HEK293T (cell line): ENCODE results near the gene PPP5C.
"Not testable (repeated sequence)": the region's sequence is repeated elsewhere in the genome, so short reads cannot be mapped to it uniquely, and the experiment has no call there.

ENCODE experiments used
- ARNT ChIP-seq: fragments of 450-650 bp; IDR thresholded peaks from 2 replicates; pipeline ENCODE4 v1.6.1; 2017; ENCODE audit warnings: mild to moderate bottlenecking
- CTBP1 ChIP-seq: fragments of 450-650 bp; IDR thresholded peaks from 2 replicates; pipeline ENCODE4 v1.6.1; 2016; ENCODE audit warnings: borderline replicate concordance
- ELF4 ChIP-seq: fragments of 450-650 bp; IDR thresholded peaks from 2 replicates; pipeline ENCODE4 v1.6.1; 2017; ENCODE audit warnings: antibody characterized with exemption
- FOXM1 ChIP-seq: fragments of 450-650 bp; IDR thresholded peaks from 2 replicates; pipeline ENCODE4 v1.6.1; 2017; ENCODE audit warnings: mild to moderate bottlenecking, borderline replicate concordance
- HDGF ChIP-seq: fragments of 450-650 bp; IDR thresholded peaks from 2 replicates; pipeline ENCODE4 v1.6.1; 2017; ENCODE audit warnings: antibody characterized with exemption, borderline replicate concordance
- LEF1 ChIP-seq: fragments of 450-650 bp; IDR thresholded peaks from 2 replicates; pipeline ENCODE4 v1.6.1; 2017; ENCODE audit warnings: mild to moderate bottlenecking, borderline replicate concordance
- NFRKB ChIP-seq: fragments of 450-650 bp; IDR thresholded peaks from 2 replicates; pipeline ENCODE4 v1.6.1; 2016; ENCODE audit warnings: mild to moderate bottlenecking, moderate library complexity
- SP1 ChIP-seq: fragments of 450-650 bp; IDR thresholded peaks from 2 replicates; pipeline ENCODE4 v1.6.1; 2017
- SUZ12 ChIP-seq: fragments of 450-650 bp; IDR thresholded peaks from 2 replicates; pipeline ENCODE4 v1.6.1; 2016; ENCODE audit warnings: mild to moderate bottlenecking
- TARDBP ChIP-seq: fragments of 450-650 bp; IDR thresholded peaks from 2 replicates; pipeline ENCODE4 v1.6.1; 2016

- TF ChIP-seq CTBP1, HDGF, LEF1, ARNT, TARDBP, FOXM1, ELF4, SP1, NFRKB, SUZ12: not testable (repeated sequence)
These were observed 88.8 kb downstream of the PPP5C start for GRCh38 chr19:46435689-46436088.
